HG02938 (cell line): ENCODE data around the gene ZNF470.

Source experiments
- ATAC-seq: cut with Tn5 transposase; IDR thresholded peaks from one replicate; pipeline ENCODE4 v1.9.1; 2021; ENCODE audit warnings: mild to moderate bottlenecking, moderate library complexity; ENCODE audit not compliant: unreplicated experiment

Gene ZNF470

DNA sequence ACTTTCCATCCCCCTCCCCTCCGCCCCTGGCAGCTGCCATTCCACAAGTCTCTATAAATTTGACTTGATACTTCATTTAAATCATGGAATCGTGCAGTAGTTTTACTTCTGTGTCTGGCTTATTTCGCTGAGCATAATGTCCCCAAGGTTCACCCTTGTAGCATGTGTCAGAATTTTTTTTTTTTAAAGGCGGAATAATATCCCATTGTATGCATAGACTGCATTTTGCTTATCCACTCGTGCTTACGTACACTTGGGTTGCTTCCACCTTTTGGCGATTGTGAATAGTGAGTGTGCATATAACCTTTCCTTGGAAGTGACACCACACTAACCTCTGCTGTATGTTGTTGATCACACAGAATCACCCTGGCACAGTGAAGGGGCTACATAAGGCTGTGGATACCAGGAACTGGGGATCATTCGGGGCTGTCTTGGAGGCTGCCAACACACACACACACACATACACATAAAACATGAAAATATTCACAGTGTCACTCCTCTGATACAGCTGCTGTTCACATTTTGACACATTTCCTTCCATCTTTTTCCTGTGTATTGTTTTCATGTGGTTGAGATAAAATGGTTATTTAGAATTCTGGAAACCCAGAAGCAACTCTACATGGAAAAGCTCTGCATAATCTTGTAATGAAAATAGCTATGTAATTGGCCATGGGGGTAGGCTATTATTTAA is 41.2 kb downstream of the ZNF470 start:
- ATAC-seq: no peak

DNA sequence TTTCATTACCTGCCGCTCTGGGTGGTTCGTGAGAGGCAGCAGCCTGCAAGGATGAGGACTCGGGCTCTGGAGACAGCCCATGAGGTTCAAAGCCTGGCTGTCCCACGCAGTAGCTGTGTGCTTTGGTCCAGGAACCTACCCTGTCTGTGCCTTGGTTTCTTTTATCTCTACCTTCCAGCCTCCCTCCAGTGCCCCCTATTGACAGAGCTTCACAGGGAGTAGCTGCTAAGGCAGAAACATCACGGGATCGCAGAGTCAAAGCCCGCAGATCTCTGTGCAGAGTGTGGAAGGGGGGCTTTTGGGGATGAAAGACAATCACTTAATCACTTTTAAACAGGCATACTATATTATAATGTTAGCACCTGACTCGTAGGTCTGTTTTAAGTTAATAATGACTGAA is 44.0 kb downstream of the ZNF470 start:
- ATAC-seq: no peak

DNA sequence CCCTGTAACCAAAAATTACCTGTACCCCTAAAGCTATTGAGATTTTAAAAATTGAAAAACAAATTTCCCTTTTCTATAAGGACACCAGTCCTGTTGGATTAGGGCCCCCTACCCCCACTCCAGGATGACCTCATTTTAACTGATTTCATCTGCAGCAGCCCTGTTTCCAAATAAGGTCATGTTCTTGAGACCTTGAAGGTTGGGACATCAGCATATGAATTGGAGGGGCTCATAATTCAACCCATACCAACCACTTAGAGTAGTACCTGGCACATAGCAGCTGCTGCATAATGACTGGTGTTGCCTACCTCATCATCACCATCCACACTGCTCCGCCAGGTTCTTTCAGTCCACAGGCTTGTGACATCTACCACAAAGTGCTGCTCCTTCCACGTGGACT is 45.5 kb downstream of the ZNF470 start:
- ATAC-seq: no peak

DNA sequence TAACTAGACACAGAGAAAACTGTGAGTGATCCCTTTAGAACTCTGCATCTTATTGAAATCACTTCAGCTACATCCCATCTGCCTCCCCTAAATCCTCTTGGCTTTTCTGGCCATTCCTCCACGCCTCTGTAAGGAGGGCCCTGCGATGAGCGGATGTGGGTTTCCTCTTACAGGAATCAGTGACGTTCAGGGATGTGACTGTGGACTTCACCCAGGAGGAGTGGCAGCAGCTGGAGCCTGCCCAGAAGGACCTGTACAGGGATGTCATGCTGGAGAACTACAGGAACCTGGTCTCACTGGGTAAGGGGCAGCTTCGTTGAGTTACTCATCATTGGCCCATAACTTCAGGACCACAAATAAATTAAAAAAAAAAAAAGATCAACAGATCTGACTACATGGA is 46.4 kb downstream of the ZNF470 start:
- no peak for ATAC-seq

DNA sequence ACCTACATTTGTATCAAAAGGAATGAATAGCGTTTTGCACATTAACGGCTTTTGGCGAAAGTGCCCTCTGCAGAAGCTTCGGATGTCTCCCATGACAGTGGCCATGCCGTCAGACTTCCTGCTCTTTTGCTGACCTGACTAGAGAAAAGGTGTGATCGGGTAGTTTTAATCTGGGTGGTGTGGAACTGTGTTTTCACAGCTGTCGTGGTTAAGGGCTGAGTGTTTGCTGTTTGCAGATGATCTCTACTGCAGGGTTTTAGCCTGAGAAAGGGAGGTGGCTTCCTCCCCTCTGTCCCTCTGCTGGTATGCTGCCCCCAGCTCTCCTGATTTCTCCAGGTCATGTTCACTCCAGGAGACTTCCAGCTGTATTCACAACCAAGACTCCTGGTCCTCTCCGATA is 50.3 kb downstream of the ZNF470 start:
- no peak for ATAC-seq

DNA sequence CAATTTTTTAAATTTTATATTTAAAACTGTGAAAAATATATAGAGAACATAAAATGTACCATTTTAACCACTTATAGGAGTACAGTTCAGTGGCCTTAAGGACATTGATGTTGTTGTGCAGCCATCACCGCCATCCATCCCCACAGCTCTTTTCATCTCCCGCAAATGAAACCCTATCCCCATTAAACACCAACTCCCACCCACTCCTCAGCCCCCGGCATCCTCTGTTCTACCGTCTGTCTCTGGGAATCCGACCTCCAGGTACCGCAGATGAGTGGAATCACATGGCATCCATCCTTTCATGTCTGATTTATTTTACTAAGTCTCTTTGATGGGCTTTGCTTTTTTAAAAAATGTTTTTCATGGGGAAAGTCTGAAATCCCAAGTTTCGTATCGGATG is 51.9 kb downstream of the ZNF470 start:
- no peak for ATAC-seq

DNA sequence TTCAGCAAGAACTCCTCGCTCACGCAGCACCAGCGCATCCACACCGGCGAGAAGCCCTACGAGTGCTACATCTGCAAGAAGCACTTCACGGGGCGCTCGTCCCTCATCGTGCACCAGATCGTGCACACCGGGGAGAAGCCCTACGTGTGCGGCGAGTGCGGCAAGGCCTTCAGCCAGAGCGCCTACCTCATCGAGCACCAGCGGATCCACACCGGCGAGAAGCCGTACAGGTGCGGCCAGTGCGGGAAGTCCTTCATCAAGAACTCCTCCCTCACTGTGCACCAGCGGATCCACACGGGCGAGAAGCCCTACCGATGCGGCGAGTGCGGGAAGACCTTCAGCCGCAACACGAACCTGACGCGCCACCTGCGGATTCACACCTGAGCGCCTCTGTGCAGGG is 55.1 kb downstream of the ZNF470 start:
- no peak for ATAC-seq

DNA sequence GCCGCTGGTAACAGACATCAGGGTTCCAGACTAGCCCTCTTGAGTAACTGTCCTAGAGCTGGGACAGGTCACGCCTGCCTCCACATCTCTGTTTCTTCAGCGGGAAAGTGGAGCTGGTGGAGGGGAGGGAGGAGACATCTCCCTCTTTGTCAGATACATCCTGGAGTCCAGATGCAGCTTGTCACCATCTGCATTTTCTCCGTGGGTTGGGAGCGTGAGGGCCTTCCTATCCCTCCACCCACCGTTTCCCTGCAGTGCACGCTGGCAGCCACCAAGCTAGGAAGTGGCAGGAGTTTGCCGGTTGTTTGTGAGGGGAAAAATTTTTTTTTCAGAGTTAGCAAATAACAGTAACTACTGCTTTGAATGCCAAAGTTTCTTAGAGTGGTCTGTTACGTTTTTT is 55.7 kb downstream of the ZNF470 start:
- ATAC-seq: no peak

DNA sequence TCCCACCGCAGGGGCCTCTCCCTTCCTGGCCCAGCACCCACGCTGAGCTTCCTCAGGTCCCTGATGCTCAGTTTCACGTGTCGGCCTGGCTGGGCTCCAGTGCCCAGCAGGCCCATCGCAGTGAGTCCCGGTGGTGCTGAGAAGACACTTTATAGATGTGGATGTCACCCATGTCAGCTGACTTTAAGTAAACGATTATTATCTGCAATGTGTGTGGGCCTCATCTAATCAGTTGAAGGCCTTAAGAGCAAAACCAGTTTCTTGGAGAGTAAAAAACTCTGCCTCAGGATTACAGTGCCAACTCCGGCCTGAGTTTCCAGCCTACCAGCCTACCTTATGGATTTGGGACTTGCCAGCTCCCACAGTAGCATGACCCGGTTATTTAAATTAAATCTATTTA is 58.4 kb downstream of the ZNF470 start:
- ATAC-seq: no peak

DNA sequence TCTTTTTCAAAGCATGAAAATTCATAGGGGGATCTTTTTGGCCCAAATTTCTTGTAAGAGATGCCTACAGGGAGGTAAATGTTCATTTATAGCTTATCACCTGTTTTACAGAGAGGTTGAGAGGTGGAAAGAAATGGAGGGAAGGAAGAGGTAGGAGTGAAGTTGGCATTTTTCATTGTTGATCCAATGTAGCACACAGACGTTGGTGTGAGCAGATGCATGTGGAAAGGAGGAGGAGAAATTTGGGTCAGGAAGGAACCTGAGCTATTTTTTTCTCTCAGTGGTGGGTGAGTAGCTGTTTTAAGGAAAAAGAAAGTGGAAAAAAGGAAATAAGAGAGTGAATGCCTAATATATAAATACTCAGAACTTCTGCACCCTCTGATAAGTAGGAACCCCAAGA is 65.8 kb downstream of the ZNF470 start:
- no peak for ATAC-seq

DNA sequence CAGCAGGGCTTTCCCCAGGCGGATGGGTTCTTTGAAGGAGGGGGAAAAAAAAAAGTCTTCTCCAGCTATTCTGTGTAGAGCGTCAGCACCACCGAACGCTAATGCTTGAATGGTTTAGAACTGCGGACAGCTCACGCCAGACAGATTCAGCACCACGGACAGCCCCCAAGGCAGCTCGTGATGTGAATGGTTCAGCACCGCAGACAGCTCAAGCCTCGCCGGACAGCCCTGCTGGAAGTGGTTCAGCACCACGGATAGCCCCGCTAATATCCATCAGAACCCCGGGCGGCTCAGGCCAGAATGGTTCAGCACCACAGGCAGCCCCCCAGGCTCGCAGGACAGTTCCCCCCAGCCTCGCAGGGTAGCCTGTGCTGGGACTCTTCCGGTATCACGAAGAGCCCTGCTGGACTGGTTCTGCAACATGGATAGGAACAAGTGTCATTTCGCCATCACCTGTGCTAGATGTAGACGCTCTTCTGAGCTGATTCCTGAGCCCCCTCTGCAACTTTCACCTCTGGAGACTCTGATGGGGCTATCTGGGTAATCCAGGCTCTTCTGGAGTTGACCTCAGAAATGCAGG is 70.8 kb downstream of the ZNF470 start:
- no peak for ATAC-seq
